Sciatic nerve (tissue), 2 donors: ENCODE measurements around the gene MYO5B. TPM values are rescaled to one million over a fixed set of nuclear protein-coding genes. Genes with fewer than 3 reads are reported as not detected.

Experiments used
- ATAC-seq: fragments of 200-7000 bp; cut with Tn5 transposase; one replicate; pipeline ENCODE4 v1.9.1; 2020; ENCODE audit warnings: mild to moderate bottlenecking, moderate library complexity
- DNase-seq: peaks from one replicate; pipeline ENCODE4 v3.0.0-alpha.2; 2020; ENCODE audit warnings: low spot score
- intact Hi-C: fragments of 100-400 bp; cut with DNase I; formaldehyde crosslinking; loops from one replicate; pipeline ENCODE4 v1.14.2; 2022
- total RNA-seq: library from RNA; stranded (reverse); fragmentation: NEBNext Ultra II Directional; extraction: Animal tissue kit (Norgen Biotek cat#: 25700); gene quantifications from one replicate; pipeline ENCODE4 v1.2.1, GENCODE V29; 2021
- donor health status: DM: no; HTN: no; CAD: no.
- donor health status: DM: no; HTN: no; CAD: no.

The MYO5B gene
- total RNA-seq, 1 donor from 2014 or later = 9.9 TPM

DNA sequence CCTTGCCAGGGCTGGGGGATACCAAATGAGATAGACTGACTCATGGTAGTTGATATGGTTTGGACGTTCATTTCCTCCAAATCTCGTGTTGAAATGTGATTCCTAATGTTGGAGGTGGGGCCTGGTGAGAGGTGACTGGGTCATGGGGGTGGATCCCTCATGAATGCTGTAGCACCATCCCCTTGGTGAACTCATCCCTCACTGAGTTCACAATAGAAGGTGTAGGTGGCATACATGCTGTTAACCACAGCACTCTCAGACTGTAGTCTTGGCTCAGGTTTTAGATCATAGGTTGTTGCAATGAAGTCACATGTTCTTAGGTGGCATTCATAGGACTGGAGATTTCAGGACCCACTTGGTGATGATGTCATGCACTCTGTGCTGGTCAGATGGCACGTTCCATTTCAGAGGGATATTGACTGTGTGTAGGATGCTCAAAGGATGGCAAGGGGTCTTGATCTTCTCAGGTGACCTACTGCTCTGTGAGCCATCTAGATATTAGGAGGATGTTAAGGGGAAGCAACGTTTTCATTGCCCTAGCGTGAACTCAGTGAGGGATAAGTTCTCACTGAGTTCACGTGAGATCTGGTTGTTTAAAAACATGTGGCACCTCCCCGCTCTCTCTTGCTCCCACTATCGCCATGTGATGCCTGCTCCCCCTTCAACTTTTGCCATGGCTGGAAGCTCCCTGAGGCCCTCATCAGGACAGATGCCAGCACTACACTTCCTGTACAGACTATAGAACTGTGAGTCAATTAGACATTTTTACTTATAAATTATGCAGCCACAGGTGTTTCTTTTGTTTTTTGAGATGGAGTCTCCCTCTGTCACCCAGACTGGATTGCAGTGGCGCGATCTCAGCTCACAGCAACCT is 307.8 kb downstream of the MYO5B start:
- intact Hi-C loops = no loop called here

GRCh38 chr18:49884959-49885358 is 310.0 kb downstream of the MYO5B start:
- DNase-seq (no peak), ATAC-seq (no peak)
- intact Hi-C loops = no loop called here

More for the DNA sequence above, 307.8 kb downstream of the MYO5B start:
- ATAC-seq (no peak), DNase-seq (no peak)

GRCh38 chr18:49884465-49884864 is 310.5 kb downstream of the MYO5B start:
- DNase-seq = no peak
- intact Hi-C loops = no loop called here
- ATAC-seq = no peak

DNA sequence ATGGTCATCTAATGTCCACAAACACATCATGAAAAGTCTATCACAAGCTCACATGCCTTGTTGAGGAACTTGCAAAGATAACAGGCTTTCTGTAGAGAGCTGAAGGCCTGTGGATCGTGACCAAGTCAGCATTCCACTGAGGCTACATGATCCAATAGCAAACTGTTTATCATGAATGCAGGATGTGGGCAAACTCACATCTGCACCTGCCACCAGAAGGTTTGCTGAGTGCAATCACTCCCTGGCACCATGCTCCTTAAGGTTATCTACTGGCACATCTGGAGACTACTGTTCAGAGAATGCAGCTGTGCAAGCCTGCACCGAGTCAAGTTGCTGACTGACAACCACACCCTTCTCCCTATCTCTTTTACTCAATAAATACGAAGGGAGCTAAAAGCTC is 314.3 kb downstream of the MYO5B start:
- intact Hi-C loops = no loop called here
- DNase-seq (no peak), ATAC-seq (no peak)

DNA sequence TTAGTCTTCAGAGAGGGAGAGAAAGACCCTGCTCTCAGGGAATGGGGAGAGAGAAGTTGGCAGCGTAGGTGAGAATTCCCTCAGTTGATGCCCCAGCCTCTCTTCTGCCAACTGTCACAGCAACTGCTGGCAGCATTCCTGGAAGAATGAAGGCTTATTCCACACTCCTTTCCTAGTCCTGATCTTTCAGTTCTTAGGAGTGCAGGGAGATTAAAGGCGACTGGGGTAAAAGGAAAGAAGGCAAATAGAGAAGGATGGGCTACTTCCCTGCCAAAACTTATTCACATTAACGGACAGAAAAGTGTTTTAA is 315.7 kb downstream of the MYO5B start:
- intact Hi-C loops = no loop called here
- DNase-seq (no peak), ATAC-seq (no peak)

- intact Hi-C loops = no loop called here
- ATAC-seq = no peak
Observed at GRCh38 chr18:49878567-49879270, 316.2 kb downstream of the MYO5B start.

DNA sequence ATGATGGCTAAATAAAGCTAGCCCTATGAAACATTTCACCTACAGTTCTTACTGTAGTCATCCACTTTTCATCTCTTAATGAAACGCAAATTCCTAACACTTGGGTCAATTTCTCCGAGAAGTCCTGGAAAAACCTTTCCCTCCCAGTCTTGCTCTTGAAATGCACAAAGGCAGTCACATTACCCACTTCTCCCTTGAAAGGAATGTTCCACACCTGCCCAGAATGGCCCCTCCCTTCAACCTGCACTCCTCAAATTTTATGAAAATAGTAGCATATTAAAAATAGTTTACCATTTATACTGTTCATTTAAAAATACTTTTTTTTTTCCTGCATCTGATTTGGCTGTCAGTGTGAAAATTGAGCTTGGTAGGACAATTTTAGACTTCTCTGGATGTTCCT is 316.9 kb downstream of the MYO5B start:
- no peak for ATAC-seq
- intact Hi-C loops = no loop called here
- no peak for DNase-seq

More at GRCh38 chr18:49878567-49879270, 316.2 kb downstream of the MYO5B start:
- DNase-seq = no peak

GRCh38 chr18:49876536-49876935 is 318.4 kb downstream of the MYO5B start:
- ATAC-seq (peak; percentile 55), DNase-seq (no peak)
- intact Hi-C loops = no loop called here

GRCh38 chr18:49875783-49876182 is 319.2 kb downstream of the MYO5B start:
- DNase-seq = no peak
- ATAC-seq = no peak
- intact Hi-C loops = no loop called here

- DNase-seq (no peak), ATAC-seq (no peak)
- intact Hi-C loops = no loop called here
Observed at GRCh38 chr18:49875155-49875554, 319.8 kb downstream of the MYO5B start.

DNA sequence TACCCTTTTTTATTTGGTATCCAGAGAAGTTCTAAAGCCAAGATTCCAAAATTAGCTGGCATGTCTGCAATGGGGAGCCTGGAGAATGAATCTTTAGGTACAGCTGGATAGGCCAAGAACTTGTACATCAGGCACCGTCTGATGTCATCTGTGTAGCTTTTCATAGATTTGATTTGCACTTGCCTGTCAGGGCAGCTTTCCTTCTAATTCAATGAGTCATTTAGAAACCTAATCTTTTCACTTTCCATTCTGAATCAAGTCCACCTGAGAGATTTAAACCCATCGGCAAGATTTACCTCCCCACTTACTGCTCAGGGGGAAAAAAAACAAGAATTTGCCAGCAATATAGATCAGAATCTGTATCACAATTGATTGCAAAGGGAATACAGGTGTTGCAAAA is 320.7 kb downstream of the MYO5B start:
- intact Hi-C loops = no loop called here
- DNase-seq (no peak), ATAC-seq (no peak)

GRCh38 chr18:49869354-49869753 is 325.6 kb downstream of the MYO5B start:
- intact Hi-C loops = no loop called here
- no peak for DNase-seq

GRCh38 chr18:49866680-49867079 is 328.3 kb downstream of the MYO5B start:
- intact Hi-C loops = no loop called here
- ATAC-seq = no peak
- DNase-seq = no peak

More at GRCh38 chr18:49869354-49869753, 325.6 kb downstream of the MYO5B start:
- no peak for ATAC-seq

GRCh38 chr18:49865401-49865800 is 329.5 kb downstream of the MYO5B start:
- DNase-seq (no peak), ATAC-seq (no peak)
- intact Hi-C loops = no loop called here

- DNase-seq = no peak
- intact Hi-C loops = loop anchor here (5.0 kb wide), 1 partner anchor 1583 kb away; no protein-coding TSS in a partner anchor
- ATAC-seq = no peak
Observed at GRCh38 chr18:49863769-49864621, 331.0 kb downstream of the MYO5B start.

DNA sequence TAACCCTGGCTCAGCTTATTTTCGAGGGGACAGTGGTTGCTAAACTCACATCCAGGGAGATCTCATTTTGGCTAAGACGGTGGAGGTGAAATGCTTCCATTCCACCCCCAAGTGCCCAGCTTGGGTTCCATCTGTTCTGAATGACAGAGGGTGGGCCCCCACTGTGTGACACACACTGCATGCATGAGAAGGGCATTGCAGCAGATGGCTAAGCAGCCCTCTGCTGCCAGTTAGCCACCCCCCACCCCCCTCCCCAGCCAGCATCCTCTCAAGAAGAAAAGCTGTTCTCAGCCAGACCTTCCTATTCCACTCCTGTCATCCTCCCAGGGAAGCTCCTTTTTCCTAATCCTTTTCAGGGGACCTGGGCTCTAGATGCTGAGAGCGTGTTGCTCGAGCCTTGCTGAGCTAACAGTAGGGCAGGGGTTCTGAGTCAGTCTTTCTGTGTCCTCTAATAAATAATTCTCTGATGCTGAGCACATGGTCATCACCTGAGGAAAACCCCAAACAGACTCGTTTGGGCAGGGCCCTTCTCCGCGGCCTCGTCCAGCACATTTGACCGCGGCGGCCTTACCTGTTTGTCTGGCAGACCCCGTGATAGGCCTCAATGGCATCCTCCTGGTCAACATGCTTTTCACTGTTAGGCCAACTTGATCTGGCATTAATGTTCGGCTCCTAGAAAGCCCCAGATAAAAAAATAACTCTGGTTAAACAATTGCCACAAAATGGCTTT is 332.1 kb downstream of the MYO5B start:
- intact Hi-C loops = loop anchor here (5.0 kb wide), 1 partner anchor 1584 kb away; no protein-coding TSS in a partner anchor

DNA sequence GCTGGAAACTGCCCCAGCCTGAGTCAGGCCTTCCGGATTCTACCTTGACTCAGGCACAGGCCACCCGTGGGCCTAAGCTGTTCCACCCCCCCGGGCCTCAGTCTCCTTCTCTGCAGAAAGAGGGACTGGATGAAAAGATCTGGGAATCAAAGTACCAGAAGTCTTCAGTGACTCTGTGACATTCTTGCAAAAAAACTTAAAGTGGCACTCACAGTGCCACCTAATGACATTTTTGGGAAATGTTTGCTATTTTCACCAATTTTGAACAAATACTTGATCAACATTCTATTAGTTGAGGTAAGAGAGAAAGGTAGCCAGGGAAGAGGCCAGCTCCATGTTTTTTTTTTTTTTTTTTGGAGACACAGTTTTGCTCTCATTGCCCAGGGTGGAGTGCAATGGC is 333.3 kb downstream of the MYO5B start:
- intact Hi-C loops = loop anchor here (5.0 kb wide), 1 partner anchor 1586 kb away; no protein-coding TSS in a partner anchor
- ATAC-seq = no peak
- DNase-seq = no peak

More for the DNA sequence above, 332.1 kb downstream of the MYO5B start:
- ATAC-seq = no peak
- no peak for DNase-seq

- no peak for ATAC-seq
- no peak for DNase-seq
- intact Hi-C loops = loop anchor here (5.0 to 10.0 kb wide), 3 partner anchors 295 to 1588 kb away; partner anchors contain the start of gene LIPG
Observed at GRCh38 chr18:49859725-49860124, 335.2 kb downstream of the MYO5B start.

DNA sequence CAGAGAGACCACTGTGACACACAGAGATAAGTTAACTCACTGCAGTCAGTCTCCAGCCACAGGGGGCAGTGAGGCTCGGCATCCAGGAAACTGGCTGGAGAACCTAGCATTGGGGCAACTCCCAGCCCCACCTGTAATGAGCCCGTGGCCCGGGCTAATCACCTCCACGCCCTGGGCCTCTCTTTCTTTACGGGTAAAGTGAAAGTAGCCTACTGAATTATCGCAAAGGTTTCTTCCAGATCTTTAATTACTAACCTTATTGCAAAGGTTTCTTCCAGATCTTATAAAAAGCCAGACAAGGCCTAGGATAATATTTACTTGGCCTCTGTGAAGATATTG is 336.0 kb downstream of the MYO5B start:
- DNase-seq (no peak), ATAC-seq (no peak)
- intact Hi-C loops = loop anchor here (5.0 to 10.0 kb wide), 2 partner anchors 294 to 347 kb away; partner anchors contain the start of gene LIPG
